GM12874 (cell line): ENCODE data around the gene MAN2A2.

Experiments
- TF ChIP-seq, protein P1 (sequence below): IDR thresholded peaks from 2 replicates; pipeline ENCODE4 v1.5.1; 2011; ENCODE audit warnings: low read depth, mild to moderate bottlenecking, control low read depth, low read length, moderate library complexity; ENCODE audit not compliant: insufficient read depth

The MAN2A2 gene

GRCh38 chr15:90871716-90872485 lies 31.2 kb upstream of the MAN2A2 start:
- TF ChIP-seq, protein P1, sequence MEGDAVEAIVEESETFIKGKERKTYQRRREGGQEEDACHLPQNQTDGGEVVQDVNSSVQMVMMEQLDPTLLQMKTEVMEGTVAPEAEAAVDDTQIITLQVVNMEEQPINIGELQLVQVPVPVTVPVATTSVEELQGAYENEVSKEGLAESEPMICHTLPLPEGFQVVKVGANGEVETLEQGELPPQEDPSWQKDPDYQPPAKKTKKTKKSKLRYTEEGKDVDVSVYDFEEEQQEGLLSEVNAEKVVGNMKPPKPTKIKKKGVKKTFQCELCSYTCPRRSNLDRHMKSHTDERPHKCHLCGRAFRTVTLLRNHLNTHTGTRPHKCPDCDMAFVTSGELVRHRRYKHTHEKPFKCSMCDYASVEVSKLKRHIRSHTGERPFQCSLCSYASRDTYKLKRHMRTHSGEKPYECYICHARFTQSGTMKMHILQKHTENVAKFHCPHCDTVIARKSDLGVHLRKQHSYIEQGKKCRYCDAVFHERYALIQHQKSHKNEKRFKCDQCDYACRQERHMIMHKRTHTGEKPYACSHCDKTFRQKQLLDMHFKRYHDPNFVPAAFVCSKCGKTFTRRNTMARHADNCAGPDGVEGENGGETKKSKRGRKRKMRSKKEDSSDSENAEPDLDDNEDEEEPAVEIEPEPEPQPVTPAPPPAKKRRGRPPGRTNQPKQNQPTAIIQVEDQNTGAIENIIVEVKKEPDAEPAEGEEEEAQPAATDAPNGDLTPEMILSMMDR, result no peak

DNA sequence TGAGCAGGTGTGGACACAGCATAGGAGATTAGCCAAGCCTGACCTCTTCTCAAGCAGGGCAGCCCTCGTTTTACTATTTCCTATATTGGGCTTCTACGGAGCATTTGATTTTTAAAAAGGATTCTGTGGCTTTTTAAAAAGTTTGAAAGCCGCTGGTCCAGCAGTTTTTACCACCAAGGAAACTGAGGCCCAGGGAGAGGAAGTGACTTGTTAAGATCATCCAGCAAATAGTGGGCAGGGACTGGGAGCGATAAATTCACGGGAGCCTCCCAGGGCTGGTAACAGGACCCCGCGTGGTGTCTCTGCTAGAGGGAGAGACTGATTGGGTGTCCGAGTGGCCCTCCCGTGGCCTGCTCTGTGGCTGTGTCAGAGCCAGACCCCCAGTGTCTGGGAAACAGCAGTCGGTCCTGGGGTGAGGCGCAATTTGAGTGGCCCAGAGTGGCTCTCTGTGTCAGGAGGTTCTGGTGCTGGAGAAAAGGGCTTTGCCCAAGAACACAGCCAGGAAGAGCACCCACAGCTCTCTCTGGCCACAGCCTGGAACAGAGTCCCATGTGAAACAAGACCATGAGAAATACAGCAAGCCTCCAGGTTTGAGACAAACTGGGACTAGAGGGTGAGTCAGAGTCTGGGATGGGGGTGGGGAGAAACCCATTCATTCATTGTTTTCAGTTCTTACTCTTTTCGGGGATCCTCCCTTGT lies 30.5 kb upstream of the MAN2A2 start:
- TF ChIP-seq, protein P1, result no peak

DNA sequence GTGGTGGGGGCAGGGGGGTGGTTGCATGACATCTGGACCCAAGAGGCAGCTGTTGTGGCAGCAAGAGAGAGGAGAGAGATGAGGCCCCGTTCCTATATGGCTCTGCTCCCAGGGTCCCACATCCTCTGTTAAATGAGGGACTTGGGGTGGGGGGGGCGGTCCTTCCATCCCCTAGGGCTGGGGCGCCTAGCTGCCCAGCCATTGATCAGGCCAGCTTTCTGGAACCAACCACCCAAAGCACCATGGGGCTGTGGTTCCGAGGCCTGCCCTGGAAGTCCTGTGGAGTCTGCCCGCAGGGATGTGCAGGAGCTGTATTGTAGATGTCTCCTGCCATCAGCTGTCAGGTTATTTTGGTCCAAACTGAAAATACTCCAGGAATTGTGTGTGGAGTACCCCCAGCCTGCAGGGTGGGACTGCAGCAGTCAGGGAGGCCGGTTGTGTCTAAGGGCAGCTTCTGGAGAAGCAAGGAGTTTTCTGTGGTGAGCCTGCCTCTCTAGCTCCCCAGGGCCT lies 29.6 kb upstream of the MAN2A2 start:
- TF ChIP-seq, protein P1, result no peak

- TF ChIP-seq, protein P1, result no peak
Observed at GRCh38 chr15:90873998-90874605, 29.0 kb upstream of the MAN2A2 start.

- TF ChIP-seq, protein P1, result no peak
Observed at GRCh38 chr15:90875549-90875981, 27.5 kb upstream of the MAN2A2 start.

DNA sequence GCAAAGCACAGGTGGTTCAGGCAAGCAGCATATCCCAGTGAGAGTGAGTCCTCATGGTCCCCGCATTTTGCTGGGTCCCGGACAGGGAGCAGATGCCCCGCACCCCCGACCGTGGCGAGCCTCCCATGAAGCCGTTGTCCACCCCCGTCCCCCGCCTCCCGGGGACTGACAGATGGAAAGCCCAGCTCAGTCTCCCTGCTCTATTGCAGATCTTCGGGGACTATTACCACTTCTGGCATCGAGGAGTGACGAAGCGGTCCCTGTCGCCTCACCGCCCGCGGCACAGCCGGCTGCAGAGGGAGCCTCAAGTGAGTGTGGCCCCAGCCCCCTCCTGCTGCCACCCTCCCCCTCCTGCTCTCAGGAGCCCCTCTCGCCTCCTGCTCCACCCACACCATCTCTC lies 27.1 kb upstream of the MAN2A2 start:
- TF ChIP-seq, protein P1, result no peak

- TF ChIP-seq, protein P1, result no peak
Observed at GRCh38 chr15:90876512-90877170, 26.5 kb upstream of the MAN2A2 start.
